Colonic mucosa (tissue), 4 donors: Measurements from ENCODE around the gene STON2. TPM values are rescaled to one million over a fixed set of nuclear protein-coding genes. Genes with fewer than 3 reads are reported as not detected.

Source experiments
- DNase-seq: peaks from one replicate; pipeline ENCODE4 v3.0.0-alpha.2; 2020
- H3K27ac ChIP-seq: fragments of 200-600 bp; one replicate; pipeline ENCODE4 v1.8.0; 2021
- H3K27me3 ChIP-seq: fragments of 200-600 bp; one replicate; pipeline ENCODE4 v1.8.0; 2021
- H3K36me3 ChIP-seq: fragments of 200-600 bp; one replicate; pipeline ENCODE4 v1.8.0; 2021
- H3K4me1 ChIP-seq: fragments of 200-600 bp; one replicate; pipeline ENCODE4 v1.8.0; 2021; ENCODE audit warnings: mild to moderate bottlenecking
- H3K4me3 ChIP-seq: fragments of 200-600 bp; one replicate; pipeline ENCODE4 v1.8.0; 2021
- H3K9ac ChIP-seq, 2 donors: one replicate each; pipeline ENCODE4 v1.7.0; 2013; ENCODE audit warnings: control low read depth in 2 of 2, low read depth in 2 of 2, low read length in 2 of 2
- H3K9me3 ChIP-seq: fragments of 200-600 bp; one replicate; pipeline ENCODE4 v1.8.0; 2021
- intact Hi-C: fragments of 100-400 bp; cut with DNase I; formaldehyde crosslinking; loops from one replicate; pipeline ENCODE4 v1.14.1; 2022
- total RNA-seq, 2 donors: library from RNA; stranded (reverse); fragmentation: NEBNext Ultra II Directional in 1 of 2; extraction: Animal tissue kit (Norgen Biotek cat#: 25700) in 1 of 2; gene quantifications; one replicate each; pipeline ENCODE4 v1.2.1, GENCODE V29; 2021
- TF ChIP-seq, protein P1 (sequence below): fragments of 200-600 bp; IDR thresholded peaks from one replicate; pipeline ENCODE4 v1.8.0; 2022; ENCODE audit warnings: antibody characterized with exemption, mild to moderate bottlenecking
- donor health status: healthy.
- donor health status: DM: no; HTN: no; CAD: no.
- donor health status: DM: no; HTN: no; CAD: no.

STON2 gene
- total RNA-seq, 2 donors from 2014 or later = 12.7 to 15.1 TPM

DNA sequence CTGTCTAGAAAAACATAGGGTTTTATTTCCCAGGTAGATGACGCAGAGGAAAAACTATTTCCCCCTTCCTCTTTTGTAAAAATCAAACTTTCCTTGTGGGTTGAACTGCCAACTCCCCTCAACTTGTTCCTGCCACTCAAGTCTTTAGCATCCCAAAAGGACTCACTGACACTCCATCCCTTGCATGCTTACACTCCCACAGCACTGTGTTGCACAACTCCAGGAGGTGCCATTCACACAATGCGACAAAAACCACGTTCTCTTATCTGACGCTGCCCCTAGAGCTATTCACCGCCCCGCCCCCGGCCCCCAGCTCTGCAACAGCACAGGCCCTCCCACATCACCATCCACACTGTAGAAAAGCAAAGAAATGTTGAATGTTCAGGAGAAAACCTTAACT, 16.9 kb upstream of the STON2 start:
- Histone ChIP-seq H3K9me3 (no peaks in the 10 kb centered on the region), H3K27ac (no peak overlapping the region), H3K36me3 (no peaks in the 10 kb centered on the region), H3K4me3 (no peak overlapping the region), H3K4me1 (no peaks in the 10 kb centered on the region), H3K27me3 (no peaks in the 10 kb centered on the region), H3K9ac (no peak overlapping the region)
- intact Hi-C loops = no loop called here
- no peak for DNase-seq
- TF ChIP-seq, protein P1, sequence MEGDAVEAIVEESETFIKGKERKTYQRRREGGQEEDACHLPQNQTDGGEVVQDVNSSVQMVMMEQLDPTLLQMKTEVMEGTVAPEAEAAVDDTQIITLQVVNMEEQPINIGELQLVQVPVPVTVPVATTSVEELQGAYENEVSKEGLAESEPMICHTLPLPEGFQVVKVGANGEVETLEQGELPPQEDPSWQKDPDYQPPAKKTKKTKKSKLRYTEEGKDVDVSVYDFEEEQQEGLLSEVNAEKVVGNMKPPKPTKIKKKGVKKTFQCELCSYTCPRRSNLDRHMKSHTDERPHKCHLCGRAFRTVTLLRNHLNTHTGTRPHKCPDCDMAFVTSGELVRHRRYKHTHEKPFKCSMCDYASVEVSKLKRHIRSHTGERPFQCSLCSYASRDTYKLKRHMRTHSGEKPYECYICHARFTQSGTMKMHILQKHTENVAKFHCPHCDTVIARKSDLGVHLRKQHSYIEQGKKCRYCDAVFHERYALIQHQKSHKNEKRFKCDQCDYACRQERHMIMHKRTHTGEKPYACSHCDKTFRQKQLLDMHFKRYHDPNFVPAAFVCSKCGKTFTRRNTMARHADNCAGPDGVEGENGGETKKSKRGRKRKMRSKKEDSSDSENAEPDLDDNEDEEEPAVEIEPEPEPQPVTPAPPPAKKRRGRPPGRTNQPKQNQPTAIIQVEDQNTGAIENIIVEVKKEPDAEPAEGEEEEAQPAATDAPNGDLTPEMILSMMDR = no peak

DNA sequence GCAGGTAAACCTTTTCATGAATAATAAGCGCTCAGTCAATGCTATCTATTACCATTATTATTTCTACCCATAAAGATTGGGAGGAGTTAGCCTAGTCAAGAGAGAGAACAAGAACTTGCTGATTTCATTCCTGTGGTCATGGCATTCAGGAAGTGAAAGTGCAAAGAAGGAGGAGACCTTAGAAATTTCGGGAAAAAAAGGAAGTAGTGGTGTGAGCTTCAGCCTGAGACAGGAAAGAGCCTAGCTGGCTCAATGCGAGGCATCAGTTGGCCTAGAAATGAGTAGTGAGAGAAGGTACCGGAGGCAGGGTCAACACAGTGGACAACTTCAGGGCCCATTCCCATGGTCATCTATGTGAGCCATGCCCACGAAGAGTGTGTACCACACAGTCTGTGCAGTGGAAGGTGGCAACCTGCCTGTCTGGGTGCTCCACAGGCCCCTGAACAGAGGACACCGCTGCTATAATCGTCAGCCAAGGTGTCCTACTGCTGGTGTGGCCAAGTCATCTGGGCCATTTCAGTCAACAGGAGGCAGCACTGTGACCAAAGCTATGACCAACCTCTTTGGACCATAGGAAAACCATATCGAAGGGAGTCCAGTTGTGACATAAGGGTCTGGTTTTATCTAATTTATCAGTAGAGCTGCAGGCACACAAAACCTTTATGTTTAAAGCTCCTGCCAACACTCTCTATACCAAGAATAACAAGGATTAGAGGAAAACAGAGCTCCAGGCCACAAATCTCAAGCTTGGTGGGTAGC, 16.2 kb upstream of the STON2 start:
- DNase-seq = no peak
- Histone ChIP-seq H3K9ac (no peak overlapping the region), H3K27ac (no peak overlapping the region), H3K36me3 (no peaks in the 10 kb centered on the region), H3K4me1 (no peaks in the 10 kb centered on the region), H3K9me3 (no peaks in the 10 kb centered on the region), H3K27me3 (no peaks in the 10 kb centered on the region), H3K4me3 (no peak overlapping the region)
- TF ChIP-seq, protein P1 = no peak
- intact Hi-C loops = no loop called here

DNA sequence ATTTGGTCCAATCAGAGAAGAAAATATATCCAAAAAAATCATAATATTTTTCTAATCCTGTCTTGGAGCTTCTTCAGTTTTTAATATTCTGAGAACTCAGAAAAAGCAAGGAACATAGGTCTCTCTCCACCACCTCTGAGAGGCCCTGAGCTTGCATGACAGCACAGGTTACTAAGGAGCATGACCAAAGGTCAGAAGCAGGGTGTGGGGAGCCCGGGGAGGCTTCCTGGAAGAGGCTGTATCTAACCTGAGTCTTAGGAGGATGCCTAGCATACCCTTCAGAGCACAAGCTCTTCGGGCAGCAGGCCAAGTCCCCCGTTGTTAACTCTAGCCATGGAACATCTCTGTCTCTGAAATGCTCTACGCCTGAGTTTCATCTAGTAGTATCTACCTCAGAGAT, 15.7 kb upstream of the STON2 start:
- intact Hi-C loops = no loop called here

DNA sequence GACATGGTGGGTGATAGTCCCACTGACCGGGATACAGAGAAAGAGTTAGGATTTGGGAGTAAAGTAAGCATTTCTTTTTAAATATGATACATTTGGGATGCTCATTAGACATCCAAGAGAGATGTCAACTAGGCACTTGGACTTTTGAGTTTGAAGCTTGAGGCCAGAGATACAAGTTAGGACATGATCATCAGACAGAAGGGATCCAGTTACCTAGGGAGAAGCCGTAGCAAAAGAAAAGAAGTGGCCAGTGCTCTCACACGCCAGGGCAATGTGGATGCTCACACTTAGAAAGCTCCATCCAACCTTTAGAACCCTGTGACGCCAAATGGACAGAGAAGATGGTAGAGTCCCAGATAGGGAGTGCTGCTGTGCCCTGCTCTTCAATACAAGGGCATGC, 14.0 kb upstream of the STON2 start:
- Histone ChIP-seq H3K36me3 (no peaks in the 10 kb centered on the region), H3K9ac (no peak overlapping the region), H3K9me3 (no peaks in the 10 kb centered on the region), H3K4me1 (no peaks in the 10 kb centered on the region), H3K4me3 (no peak overlapping the region), H3K27ac (no peak overlapping the region), H3K27me3 (no peaks in the 10 kb centered on the region)
- TF ChIP-seq, protein P1 = no peak
- intact Hi-C loops = no loop called here
- no peak for DNase-seq

More for the DNA sequence above, 15.7 kb upstream of the STON2 start:
- Histone ChIP-seq H3K4me1 (no peaks in the 10 kb centered on the region), H3K27ac (no peak overlapping the region), H3K4me3 (no peak overlapping the region), H3K27me3 (no peaks in the 10 kb centered on the region), H3K9me3 (no peaks in the 10 kb centered on the region), H3K36me3 (no peaks in the 10 kb centered on the region), H3K9ac (no peak overlapping the region)
- peak; percentile 34 for DNase-seq
- TF ChIP-seq, protein P1 = no peak

DNA sequence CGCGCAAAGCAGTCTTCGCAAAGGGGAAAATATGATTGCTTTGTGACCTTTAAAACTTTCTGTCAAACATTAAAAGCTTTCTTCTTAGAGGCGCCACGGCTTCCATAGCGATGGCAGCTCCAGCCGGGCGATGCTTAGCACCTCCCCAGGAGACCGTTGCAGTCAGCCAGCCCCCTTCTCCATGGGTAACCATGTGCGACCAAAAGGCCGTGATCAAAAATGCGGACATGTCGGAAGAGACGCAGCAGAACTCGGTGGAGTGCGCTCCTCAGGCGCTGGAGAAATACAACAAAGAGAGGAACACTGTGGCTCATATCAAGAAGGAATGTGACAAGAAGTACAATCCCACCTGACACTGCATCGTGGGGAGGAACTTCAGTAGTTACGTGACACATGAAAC, 12.7 kb upstream of the STON2 start:
- no peaks in the 10 kb centered on the region for H3K36me3 ChIP-seq
- no peak overlapping the region for H3K27ac ChIP-seq
- no peaks in the 10 kb centered on the region for H3K27me3 ChIP-seq
- no peak overlapping the region for H3K9ac ChIP-seq
- no peak overlapping the region for H3K4me3 ChIP-seq
- H3K9me3 ChIP-seq = no peaks in the 10 kb centered on the region
- TF ChIP-seq, protein P1 = no peak
- no peak for DNase-seq
- H3K4me1 ChIP-seq = no peaks in the 10 kb centered on the region
- intact Hi-C loops = no loop called here
